T-helper 17 cell (primary cell): ENCODE measurements around the gene SND1. TPM values are rescaled to one million over a fixed set of nuclear protein-coding genes. Genes with fewer than 3 reads are reported as not detected.

Experiments used
- ATAC-seq: fragments of 150-1000 bp; cut with Tn5 transposase; 2 replicates; pipeline ENCODE4 v1.10.0; 2021; ENCODE audit warnings: mild to moderate bottlenecking, moderate library complexity
- DNase-seq, 3 donors: peaks; one replicate each; pipeline versions ENCODE4 v3.0.0 to v3.0.0-alpha.2; 2020 to 2021
- H3K9me3 ChIP-seq: one replicate; pipeline ENCODE4 v1.7.0; 2013; ENCODE audit warnings: low read length, mild to moderate bottlenecking; ENCODE audit not compliant: control insufficient read depth, poor library complexity, severe bottlenecking
- H3K27ac Mint-ChIP-seq: one replicate; pipeline ENCODE4 v1.8.0; 2022; ENCODE audit warnings: mild to moderate bottlenecking, moderate library complexity, mixed read lengths
- H3K27me3 Mint-ChIP-seq: one replicate; pipeline ENCODE4 v1.8.0; 2022; ENCODE audit warnings: mixed read lengths
- H3K36me3 Mint-ChIP-seq: one replicate; pipeline ENCODE4 v1.8.0; 2022; ENCODE audit warnings: low read depth, mixed read lengths
- H3K4me1 Mint-ChIP-seq: one replicate; pipeline ENCODE4 v1.8.0; 2022; ENCODE audit warnings: mild to moderate bottlenecking, mixed read lengths
- H3K4me3 Mint-ChIP-seq: one replicate; pipeline ENCODE4 v1.8.0; 2022; ENCODE audit warnings: mild to moderate bottlenecking, moderate library complexity, mixed read lengths
- total RNA-seq, 4 donors: library from RNA in 2 of 4; stranded (reverse) in 2 of 4; gene quantifications; one replicate each; pipeline ENCODE4 v1.2.3 and lab custom pipeline; 2022 to 2026

Gene SND1
- total RNA-seq, 2 donors from 2014 or later, result 201 to 208 TPM

GRCh38 chr7:128004623-128005022 lies 352.6 kb downstream of the SND1 start:
- Mint-ChIP-seq H3K36me3 (peaks cover 2% of the 10 kb centered on the region), H3K27ac (no peak overlapping the region)

GRCh38 chr7:128005117-128005516 lies 353.1 kb downstream of the SND1 start:
- H3K9me3 ChIP-seq, result no peaks in the 10 kb centered on the region
- DNase-seq, result no peak
- ATAC-seq, result no peak
- peaks cover 24% of the 10 kb centered on the region for H3K4me1 Mint-ChIP-seq
- H3K27me3 Mint-ChIP-seq, result no peaks in the 10 kb centered on the region
- H3K36me3 Mint-ChIP-seq, result peaks cover 2% of the 10 kb centered on the region
- H3K27ac Mint-ChIP-seq, result no peak overlapping the region
- no peak overlapping the region for H3K4me3 Mint-ChIP-seq

More at GRCh38 chr7:128004623-128005022, 352.6 kb downstream of the SND1 start:
- H3K27me3 Mint-ChIP-seq, result no peaks in the 10 kb centered on the region
- H3K4me1 Mint-ChIP-seq, result peaks cover 24% of the 10 kb centered on the region
- DNase-seq (no peak), ATAC-seq (no peak)
- H3K9me3 ChIP-seq, result no peaks in the 10 kb centered on the region
- no peak overlapping the region for H3K4me3 Mint-ChIP-seq

- Mint-ChIP-seq H3K27me3 (no peaks in the 10 kb centered on the region), H3K36me3 (peaks cover 2% of the 10 kb centered on the region), H3K27ac (no peak overlapping the region), H3K4me1 (peaks cover 26% of the 10 kb centered on the region), H3K4me3 (no peak overlapping the region)
- no peaks in the 10 kb centered on the region for H3K9me3 ChIP-seq
- DNase-seq (no peak), ATAC-seq (no peak)
Observed at GRCh38 chr7:128005759-128006159, 353.8 kb downstream of the SND1 start.

GRCh38 chr7:128006550-128007302 lies 354.7 kb downstream of the SND1 start:
- Mint-ChIP-seq H3K27ac (no peak overlapping the region), H3K36me3 (peaks cover 2% of the 10 kb centered on the region), H3K27me3 (no peaks in the 10 kb centered on the region), H3K4me1 (peaks cover 26% of the 10 kb centered on the region), H3K4me3 (no peak overlapping the region)
- DNase-seq, result no peak
- no peaks in the 10 kb centered on the region for H3K9me3 ChIP-seq
- ATAC-seq, result no peak

- Mint-ChIP-seq H3K27ac (no peak overlapping the region), H3K36me3 (no peaks in the 10 kb centered on the region), H3K4me3 (no peak overlapping the region), H3K27me3 (no peaks in the 10 kb centered on the region), H3K4me1 (peaks cover 24% of the 10 kb centered on the region)
- no peaks in the 10 kb centered on the region for H3K9me3 ChIP-seq
- DNase-seq (no peak), ATAC-seq (no peak)
Observed at GRCh38 chr7:128007303-128007680, 355.3 kb downstream of the SND1 start.

- no peaks in the 10 kb centered on the region for H3K9me3 ChIP-seq
- Mint-ChIP-seq H3K27me3 (no peaks in the 10 kb centered on the region), H3K36me3 (peaks cover 2% of the 10 kb centered on the region), H3K4me1 (peaks cover 19% of the 10 kb centered on the region), H3K4me3 (no peak overlapping the region), H3K27ac (no peak overlapping the region)
- no peak for ATAC-seq
- DNase-seq, result no peak
Observed at GRCh38 chr7:128008141-128008540, 356.1 kb downstream of the SND1 start.

GRCh38 chr7:128008744-128009143 lies 356.8 kb downstream of the SND1 start:
- H3K4me1 Mint-ChIP-seq, result peaks cover 13% of the 10 kb centered on the region
- no peaks in the 10 kb centered on the region for H3K27me3 Mint-ChIP-seq
- no peak overlapping the region for H3K4me3 Mint-ChIP-seq
- ATAC-seq (no peak), DNase-seq (no peak)
- H3K36me3 Mint-ChIP-seq, result peaks cover 2% of the 10 kb centered on the region
- no peak overlapping the region for H3K27ac Mint-ChIP-seq
- no peaks in the 10 kb centered on the region for H3K9me3 ChIP-seq

GRCh38 chr7:128010391-128011127 lies 358.6 kb downstream of the SND1 start:
- H3K27me3 Mint-ChIP-seq, result no peaks in the 10 kb centered on the region
- peaks cover 9% of the 10 kb centered on the region for H3K4me1 Mint-ChIP-seq
- no peaks in the 10 kb centered on the region for H3K9me3 ChIP-seq
- H3K36me3 Mint-ChIP-seq, result peaks cover 2% of the 10 kb centered on the region
- H3K27ac Mint-ChIP-seq, result no peak overlapping the region
- no peak for DNase-seq
- no peak overlapping the region for H3K4me3 Mint-ChIP-seq
- no peak for ATAC-seq

- Mint-ChIP-seq H3K4me1 (peaks cover 7% of the 10 kb centered on the region), H3K4me3 (no peak overlapping the region), H3K27ac (no peak overlapping the region)
Observed at GRCh38 chr7:128011131-128011661, 359.2 kb downstream of the SND1 start.

GRCh38 chr7:128014811-128015210 lies 362.8 kb downstream of the SND1 start:
- DNase-seq (no peak), ATAC-seq (no peak)
- Mint-ChIP-seq H3K27me3 (no peaks in the 10 kb centered on the region), H3K4me3 (no peak overlapping the region), H3K27ac (no peak overlapping the region), H3K36me3 (peaks cover 2% of the 10 kb centered on the region), H3K4me1 (peaks cover 7% of the 10 kb centered on the region)
- no peaks in the 10 kb centered on the region for H3K9me3 ChIP-seq

More at GRCh38 chr7:128011131-128011661, 359.2 kb downstream of the SND1 start:
- Mint-ChIP-seq H3K27me3 (no peaks in the 10 kb centered on the region), H3K36me3 (peaks cover 2% of the 10 kb centered on the region)
- no peaks in the 10 kb centered on the region for H3K9me3 ChIP-seq
- DNase-seq (no peak), ATAC-seq (no peak)

GRCh38 chr7:128017460-128017859 lies 365.5 kb downstream of the SND1 start:
- H3K4me3 Mint-ChIP-seq, result no peak overlapping the region
- peaks cover 8% of the 10 kb centered on the region for H3K4me1 Mint-ChIP-seq
- peak overlapping the region; percentile 6 for H3K27ac Mint-ChIP-seq
- H3K27me3 Mint-ChIP-seq, result no peaks in the 10 kb centered on the region
- no peaks in the 10 kb centered on the region for H3K9me3 ChIP-seq
- DNase-seq (no peak), ATAC-seq (no peak)
- H3K36me3 Mint-ChIP-seq, result peaks cover 4% of the 10 kb centered on the region

- peak overlapping the region; percentile 6 for H3K27ac Mint-ChIP-seq
- H3K36me3 Mint-ChIP-seq, result peaks cover 3% of the 10 kb centered on the region
- DNase-seq (no peak), ATAC-seq (no peak)
- H3K4me1 Mint-ChIP-seq, result peaks cover 12% of the 10 kb centered on the region
- no peak overlapping the region for H3K4me3 Mint-ChIP-seq
- H3K27me3 Mint-ChIP-seq, result no peaks in the 10 kb centered on the region
- H3K9me3 ChIP-seq, result no peaks in the 10 kb centered on the region
Observed at GRCh38 chr7:128017862-128018845, 366.2 kb downstream of the SND1 start.

- ATAC-seq (no peak), DNase-seq (no peak)
- Mint-ChIP-seq H3K27me3 (no peaks in the 10 kb centered on the region), H3K36me3 (peaks cover 3% of the 10 kb centered on the region), H3K4me3 (peak overlapping the region; percentile 39), H3K4me1 (peaks cover 12% of the 10 kb centered on the region), H3K27ac (no peak overlapping the region)
- no peaks in the 10 kb centered on the region for H3K9me3 ChIP-seq
Observed at GRCh38 chr7:128019288-128019687, 367.3 kb downstream of the SND1 start.
